Esophagus muscularis mucosa (tissue), 4 donors: ENCODE data around the gene ZNF121. TPM values are rescaled to one million over a fixed set of nuclear protein-coding genes. Genes with fewer than 3 reads are reported as not detected.

ENCODE experiments used
- DNase-seq: peaks from one replicate; pipeline ENCODE4 v3.0.0-alpha.2; 2017; ENCODE audit errors: extremely low spot score
- H3K27ac ChIP-seq, 4 donors: fragments of 200-600 bp; sonication (generic); replicated peaks in 1 of 4; 1 replicate in 3 of 4; 2 replicates in 1 of 4; pipeline ENCODE4 v1.5.1; 2016 to 2019; ENCODE audit warnings: mild to moderate bottlenecking in 1 of 4
- H3K27me3 ChIP-seq, 4 donors: fragments of 200-600 bp; sonication (generic); one replicate each; pipeline versions ENCODE4 v1.5.1 to v1.6.0; 2016 to 2019
- H3K36me3 ChIP-seq, 4 donors: fragments of 200-600 bp; sonication (generic); one replicate each; pipeline ENCODE4 v1.5.1; 2016 to 2019
- H3K4me1 ChIP-seq, 4 donors: fragments of 200-600 bp; sonication (generic); one replicate each; pipeline ENCODE4 v1.5.1; 2016 to 2019
- H3K4me3 ChIP-seq, 4 donors: fragments of 200-600 bp; sonication (generic); 1 replicate in 2 of 4; 2 replicates in 2 of 4; pipeline ENCODE4 v1.5.1; 2016 to 2019; ENCODE audit warnings: mild to moderate bottlenecking in 4 of 4, moderate library complexity in 1 of 4
- H3K9me3 ChIP-seq, 4 donors: fragments of 200-600 bp; sonication (generic); 1 replicate in 3 of 4; 2 replicates in 1 of 4; pipeline ENCODE4 v1.5.1; 2016 to 2019
- EP300 ChIP-seq: sonication (generic); formaldehyde crosslinking; IDR thresholded peaks from one replicate; pipeline ENCODE4 v1.6.1; 2017; ENCODE audit warnings: antibody characterized with exemption
- POLR2A ChIP-seq: fragments of 450-650 bp; IDR thresholded peaks from one replicate; pipeline ENCODE4 v1.6.1; 2017; ENCODE audit warnings: antibody characterized with exemption, moderate library complexity, mild to moderate bottlenecking, low read depth
- POLR2AphosphoS5 ChIP-seq, 2 donors: sonication (generic); formaldehyde crosslinking; IDR thresholded peaks; one replicate each; pipeline ENCODE4 v1.6.1; 2017; ENCODE audit warnings: antibody characterized with exemption in 2 of 2
- WGBS: methylation state at CpG from one replicate; pipeline ENCODE4 v1.1.5; 2018; 5-methylcytosine and 5-hydroxymethylcytosine counted together
- intact Hi-C: fragments of 100-400 bp; cut with DNase I; formaldehyde crosslinking; loops from one replicate; pipeline ENCODE4 v1.15.1; 2023
- total RNA-seq, 4 donors: library from RNA; depleted of rRNA; stranded (reverse); fragments of >200 nt; gene quantifications; one replicate each; pipeline versions ENCODE4 v1.1.0 to v1.2.1, GENCODE V29; 2016
- TF ChIP-seq, protein P1 (sequence below), 3 experiments: fragments of 200-600 bp in 2 of 3; fragments of 450-650 bp in 1 of 3; sonication (generic) in 2 of 3; IDR thresholded peaks; one replicate each; pipeline ENCODE4 v1.5.1; 2017 to 2019; ENCODE audit warnings: antibody characterized with exemption in 3 of 3, mild to moderate bottlenecking in 2 of 3, moderate library complexity in 1 of 3

Gene ZNF121
- total RNA-seq, 4 donors from 2014 or later: 18.3 to 31.1 (median 25.5) TPM

- Histone ChIP-seq H3K4me3 (no peak overlapping the region), H3K27ac (no peak overlapping the region), H3K9me3 (peaks cover 45 to 100% (median 100%) of the 10 kb centered on the region in 4 donors), H3K4me1 (no peaks in the 10 kb centered on the region), H3K36me3 (peaks cover 23 to 60% (median 53%) of the 10 kb centered on the region in 4 donors), H3K27me3 (no peaks in the 10 kb centered on the region)
- no peak for DNase-seq
- TF ChIP-seq POLR2AphosphoS5 (IDR thresholded peaks at IDR 0.05): no peak
- TF ChIP-seq, protein P1, sequence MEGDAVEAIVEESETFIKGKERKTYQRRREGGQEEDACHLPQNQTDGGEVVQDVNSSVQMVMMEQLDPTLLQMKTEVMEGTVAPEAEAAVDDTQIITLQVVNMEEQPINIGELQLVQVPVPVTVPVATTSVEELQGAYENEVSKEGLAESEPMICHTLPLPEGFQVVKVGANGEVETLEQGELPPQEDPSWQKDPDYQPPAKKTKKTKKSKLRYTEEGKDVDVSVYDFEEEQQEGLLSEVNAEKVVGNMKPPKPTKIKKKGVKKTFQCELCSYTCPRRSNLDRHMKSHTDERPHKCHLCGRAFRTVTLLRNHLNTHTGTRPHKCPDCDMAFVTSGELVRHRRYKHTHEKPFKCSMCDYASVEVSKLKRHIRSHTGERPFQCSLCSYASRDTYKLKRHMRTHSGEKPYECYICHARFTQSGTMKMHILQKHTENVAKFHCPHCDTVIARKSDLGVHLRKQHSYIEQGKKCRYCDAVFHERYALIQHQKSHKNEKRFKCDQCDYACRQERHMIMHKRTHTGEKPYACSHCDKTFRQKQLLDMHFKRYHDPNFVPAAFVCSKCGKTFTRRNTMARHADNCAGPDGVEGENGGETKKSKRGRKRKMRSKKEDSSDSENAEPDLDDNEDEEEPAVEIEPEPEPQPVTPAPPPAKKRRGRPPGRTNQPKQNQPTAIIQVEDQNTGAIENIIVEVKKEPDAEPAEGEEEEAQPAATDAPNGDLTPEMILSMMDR (IDR thresholded peaks at IDR 0.05): no peak
- no peak for TF ChIP-seq POLR2A
- no peak for TF ChIP-seq EP300
- 100% methylated on average over 1 of the region's 1 CpG for WGBS
- intact Hi-C loops: no loop called here
These were observed 60.3 kb downstream of the ZNF121 start for GRCh38 chr19:9523885-9524474.

Other genes starting within 250 kb of the ZNF121 start
- gene ZNF177, start 221.5 kb downstream of the ZNF121 start, total RNA-seq: 1 to 10 TPM; 2.1 to 4.5 (median 3.0) TPM
- gene ZNF266, start 148.9 kb downstream of the ZNF121 start, total RNA-seq: 10 to 100 TPM; 12.0 to 18.1 (median 16.6) TPM
- gene ZNF560, start 85.9 kb downstream of the ZNF121 start, total RNA-seq: not detected
- 10 to 100 TPM; 13.7 to 19.4 (median 17.5) TPM for gene ZNF426, start 45.9 kb downstream of the ZNF121 start, total RNA-seq
- 10 to 100 TPM; 26.8 to 40.3 (median 35.8) TPM for gene ZNF561, start 36.7 kb upstream of the ZNF121 start, total RNA-seq
- gene ZNF562, start 90.6 kb upstream of the ZNF121 start, total RNA-seq: 10 to 100 TPM; 22.8 to 30.3 (median 27.2) TPM
- 10 to 100 TPM; 19.7 to 43.2 (median 22.8) TPM for gene ZNF846, start 184.2 kb upstream of the ZNF121 start, total RNA-seq
- 10 to 100 TPM; 15.8 to 32.7 (median 29.2) TPM for gene FBXL12, start 234.6 kb upstream of the ZNF121 start, total RNA-seq
- 100 to 1,000 TPM; 297 to 717 (median 464) TPM for gene UBL5, start 243.4 kb upstream of the ZNF121 start, total RNA-seq